ENCODE results near the gene EVPLL.

GRCh38 chr17:18362698-18363100 is 14.9 kb upstream of the EVPLL start:
- TF ChIP-seq POLR2A (IDR thresholded peaks at IDR 0.05; ENCODE audit: low read depth, low read length) (no peak), POLR2AphosphoS5 (IDR thresholded peaks at IDR 0.05; ENCODE audit: low read depth, low read length) (no peak), POU2F2 (IDR thresholded peaks at IDR 0.05; ENCODE audit: low read depth, low read length) (no peak)

All from GM12891 (cell line).